ELF-1 (cell line): Measurements from ENCODE around the gene CSTA.

Experiments used
- DNase-seq: peaks from one replicate; pipeline ENCODE4 v3.0.0-alpha.2; 2016; ENCODE audit warnings: low read depth, low spot score

The CSTA gene, protein sequence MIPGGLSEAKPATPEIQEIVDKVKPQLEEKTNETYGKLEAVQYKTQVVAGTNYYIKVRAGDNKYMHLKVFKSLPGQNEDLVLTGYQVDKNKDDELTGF

DNA sequence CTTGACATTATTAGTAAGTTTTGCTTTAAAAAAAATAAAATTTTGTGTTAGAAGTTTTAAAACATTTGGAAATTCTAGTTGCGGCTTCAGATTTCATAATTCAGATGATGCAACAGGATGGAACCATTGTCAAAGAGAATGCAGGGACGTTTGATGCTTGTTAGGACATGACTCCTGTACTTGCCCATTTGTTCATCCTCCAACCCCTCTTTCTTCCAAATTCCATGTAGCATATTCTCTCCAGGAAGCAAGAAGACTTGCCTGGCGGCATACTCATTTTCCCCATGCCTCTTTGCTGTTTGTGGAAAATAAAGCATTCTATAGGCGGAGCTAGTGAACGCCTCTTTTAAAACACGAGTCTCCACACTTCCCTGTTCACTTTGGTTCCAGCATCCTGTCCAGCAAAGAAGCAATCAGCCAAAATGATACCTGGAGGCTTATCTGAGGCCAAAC is at the start of gene CSTA:
TSS of gene CSTA (plus strand) at position 378 of the 453 bp plus-strand sequence. CDS start at position 423, 45 bp downstream.
- DNase-seq, result no peak

DNA sequence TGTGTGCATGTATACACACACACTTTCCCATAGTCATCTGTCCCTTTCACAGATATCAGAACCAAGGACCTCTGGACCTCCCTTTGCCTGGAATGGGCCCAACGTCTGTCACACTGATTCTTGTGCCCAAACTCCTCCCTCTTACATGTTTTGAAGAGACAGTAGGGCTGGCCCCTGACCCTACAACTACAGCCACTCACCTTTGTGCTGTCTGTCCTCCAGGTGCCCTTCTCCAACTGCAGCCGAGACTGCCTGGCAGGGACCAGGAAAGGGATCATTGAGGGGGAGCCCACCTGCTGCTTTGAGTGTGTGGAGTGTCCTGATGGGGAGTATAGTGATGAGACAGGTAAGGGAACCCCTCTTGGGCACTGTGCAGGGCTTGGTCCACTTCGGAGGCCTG is 43.2 kb upstream of the CSTA start:
- no peak for DNase-seq

DNA sequence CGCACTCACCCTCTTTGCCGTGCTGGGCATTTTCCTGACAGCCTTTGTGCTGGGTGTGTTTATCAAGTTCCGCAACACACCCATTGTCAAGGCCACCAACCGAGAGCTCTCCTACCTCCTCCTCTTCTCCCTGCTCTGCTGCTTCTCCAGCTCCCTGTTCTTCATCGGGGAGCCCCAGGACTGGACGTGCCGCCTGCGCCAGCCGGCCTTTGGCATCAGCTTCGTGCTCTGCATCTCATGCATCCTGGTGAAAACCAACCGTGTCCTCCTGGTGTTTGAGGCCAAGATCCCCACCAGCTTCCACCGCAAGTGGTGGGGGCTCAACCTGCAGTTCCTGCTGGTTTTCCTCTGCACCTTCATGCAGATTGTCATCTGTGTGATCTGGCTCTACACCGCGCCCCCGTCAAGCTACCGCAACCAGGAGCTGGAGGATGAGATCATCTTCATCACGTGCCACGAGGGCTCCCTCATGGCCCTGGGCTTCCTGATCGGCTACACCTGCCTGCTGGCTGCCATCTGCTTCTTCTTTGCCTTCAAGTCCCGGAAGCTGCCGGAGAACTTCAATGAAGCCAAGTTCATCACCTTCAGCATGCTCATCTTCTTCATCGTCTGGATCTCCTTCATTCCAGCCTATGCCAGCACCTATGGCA is 41.1 kb upstream of the CSTA start:
- no peak for DNase-seq

DNA sequence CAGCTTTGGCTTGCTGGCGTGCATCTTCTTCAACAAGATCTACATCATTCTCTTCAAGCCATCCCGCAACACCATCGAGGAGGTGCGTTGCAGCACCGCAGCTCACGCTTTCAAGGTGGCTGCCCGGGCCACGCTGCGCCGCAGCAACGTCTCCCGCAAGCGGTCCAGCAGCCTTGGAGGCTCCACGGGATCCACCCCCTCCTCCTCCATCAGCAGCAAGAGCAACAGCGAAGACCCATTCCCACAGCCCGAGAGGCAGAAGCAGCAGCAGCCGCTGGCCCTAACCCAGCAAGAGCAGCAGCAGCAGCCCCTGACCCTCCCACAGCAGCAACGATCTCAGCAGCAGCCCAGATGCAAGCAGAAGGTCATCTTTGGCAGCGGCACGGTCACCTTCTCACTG is 40.6 kb upstream of the CSTA start:
- no peak for DNase-seq

DNA sequence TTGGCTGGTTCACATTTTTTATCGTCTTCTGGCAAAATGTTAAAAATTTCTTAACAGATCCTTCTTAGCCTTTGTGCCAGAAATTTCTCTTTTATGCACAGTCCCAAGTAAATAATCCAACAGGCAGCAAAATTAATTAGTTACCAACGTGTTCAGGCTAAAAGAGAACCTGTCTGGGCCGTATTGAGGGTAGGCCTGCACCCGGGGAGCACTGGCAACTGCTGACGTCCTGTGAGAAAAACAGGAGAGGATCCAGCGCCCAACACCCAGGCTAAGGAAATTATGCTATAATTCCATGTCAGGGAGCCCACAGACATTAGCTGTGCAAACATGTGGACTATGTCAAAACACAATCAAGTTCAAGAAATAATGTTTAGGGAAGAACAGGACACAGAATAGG is 30.7 kb upstream of the CSTA start:
- DNase-seq, result no peak

DNA sequence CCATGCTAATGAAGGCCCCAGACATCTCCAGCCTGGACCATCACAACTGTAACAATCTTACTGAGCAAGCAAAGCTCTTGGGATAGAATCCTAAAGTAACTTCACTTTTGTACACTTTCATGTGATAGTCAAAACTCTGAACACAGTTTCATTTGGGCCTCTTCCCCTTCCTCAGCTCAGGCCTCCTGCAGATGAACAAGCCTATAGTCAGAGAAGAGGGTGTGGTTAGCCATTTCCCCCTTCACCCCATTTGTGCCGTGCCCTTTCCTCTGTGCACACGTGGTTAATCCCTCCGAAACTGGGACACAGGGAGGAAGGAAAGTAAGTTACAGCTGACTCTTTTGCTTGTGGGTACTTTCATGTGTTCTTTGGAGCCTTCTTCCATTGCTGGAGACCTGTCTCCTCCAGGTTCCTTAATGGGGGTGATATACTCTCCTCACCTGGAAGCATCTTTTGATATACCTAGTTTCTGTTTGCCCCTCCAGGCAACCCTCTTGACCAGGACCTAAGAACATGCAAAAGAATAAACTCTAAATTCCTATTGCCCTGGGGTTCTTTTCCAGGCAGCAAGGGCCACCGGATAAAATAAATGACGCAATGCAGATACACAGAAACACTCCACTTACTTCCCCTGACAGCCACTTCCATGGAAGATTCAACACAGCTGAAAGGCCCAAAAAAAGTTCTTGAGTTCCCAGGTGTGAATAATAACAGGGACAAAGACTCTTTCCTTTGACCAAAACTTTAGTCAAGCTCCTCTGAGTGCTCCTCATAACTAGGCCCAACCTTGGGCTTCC is 29.6 kb upstream of the CSTA start:
- DNase-seq, result no peak

DNA sequence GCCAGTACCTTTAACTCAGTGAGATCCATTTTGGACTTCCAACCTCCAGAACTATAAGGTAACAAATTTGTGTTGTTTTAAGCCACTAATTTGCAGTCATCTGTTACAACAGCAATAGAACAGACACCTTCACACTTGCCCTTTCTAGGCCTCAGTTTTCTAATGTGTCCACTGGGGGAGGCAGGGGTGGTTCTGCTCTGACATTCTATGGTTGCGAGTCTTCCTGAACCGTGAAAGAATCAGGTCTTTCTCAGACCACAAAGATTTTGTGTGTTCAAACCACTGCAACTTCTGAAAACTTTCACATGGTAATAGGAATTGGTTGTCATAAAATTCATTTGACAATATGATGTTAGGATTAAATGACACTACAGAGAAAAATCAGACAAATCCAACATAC is 26.8 kb upstream of the CSTA start:
- DNase-seq, result no peak

DNA sequence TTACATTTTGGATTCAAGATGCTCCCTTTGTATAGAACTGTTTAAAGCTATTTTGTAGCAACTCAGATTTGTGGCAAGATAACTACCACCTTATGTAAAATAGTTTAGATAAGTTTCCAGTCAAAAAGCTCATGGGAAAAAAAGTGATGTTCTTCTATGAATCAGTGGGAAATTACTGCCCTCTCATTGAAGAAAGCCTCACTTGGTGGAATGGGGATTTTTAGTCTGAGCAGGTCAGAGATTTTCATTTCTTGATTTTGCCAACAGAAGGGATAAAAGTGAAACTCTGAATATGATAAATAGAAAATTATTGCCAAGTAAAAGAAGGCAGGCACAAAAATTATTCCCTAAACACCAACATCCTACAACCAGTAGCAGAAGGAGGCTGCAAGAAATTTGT is 25.8 kb upstream of the CSTA start:
- DNase-seq, result no peak

DNA sequence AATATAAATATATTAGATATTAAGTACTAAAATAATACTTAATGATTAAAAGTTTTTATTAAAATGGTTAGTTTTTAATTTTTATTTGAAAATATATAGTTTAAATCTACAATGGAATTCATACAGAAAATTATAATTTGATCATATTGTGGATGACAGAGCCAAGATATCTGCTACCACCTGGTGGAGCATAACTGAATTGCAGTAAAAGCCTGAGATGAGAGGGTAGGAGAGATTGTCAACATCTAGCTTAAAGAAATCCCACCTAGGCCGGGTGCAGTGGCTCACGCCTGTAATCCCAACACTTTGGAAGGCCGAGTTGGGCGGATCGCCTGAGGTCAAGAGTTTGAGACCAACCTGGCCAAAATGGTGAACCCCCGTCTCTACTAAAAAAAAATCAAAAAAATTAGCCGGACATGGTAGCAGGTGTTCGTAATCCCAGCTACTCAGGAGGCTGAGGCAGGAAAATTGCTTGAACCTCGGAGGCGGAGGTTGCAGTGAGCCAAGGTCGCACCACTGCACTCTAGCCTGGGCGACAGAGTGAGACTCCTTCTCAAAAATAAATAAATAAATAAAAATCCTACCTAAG is 25.1 kb upstream of the CSTA start:
- DNase-seq, result peak; percentile 22

DNA sequence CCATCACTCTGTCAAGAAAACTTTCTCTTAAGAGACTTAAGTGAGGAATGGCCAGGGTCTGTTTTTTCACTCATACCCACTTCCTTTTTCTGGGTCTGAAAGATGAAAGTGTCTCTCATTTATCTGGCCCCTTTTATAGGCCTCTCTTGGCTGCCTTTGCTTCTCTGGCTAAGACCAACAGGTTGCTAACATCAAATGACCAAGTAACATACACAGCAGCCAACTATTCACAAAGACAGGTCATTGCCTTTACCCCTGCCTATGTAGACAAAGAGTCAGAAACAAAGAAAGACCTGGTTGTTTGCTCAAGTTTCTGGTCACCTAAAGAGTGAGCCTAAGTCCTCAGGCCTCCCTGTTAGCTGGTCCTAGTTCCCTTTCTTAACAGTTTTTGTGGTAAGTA is 24.0 kb upstream of the CSTA start:
- DNase-seq, result no peak

DNA sequence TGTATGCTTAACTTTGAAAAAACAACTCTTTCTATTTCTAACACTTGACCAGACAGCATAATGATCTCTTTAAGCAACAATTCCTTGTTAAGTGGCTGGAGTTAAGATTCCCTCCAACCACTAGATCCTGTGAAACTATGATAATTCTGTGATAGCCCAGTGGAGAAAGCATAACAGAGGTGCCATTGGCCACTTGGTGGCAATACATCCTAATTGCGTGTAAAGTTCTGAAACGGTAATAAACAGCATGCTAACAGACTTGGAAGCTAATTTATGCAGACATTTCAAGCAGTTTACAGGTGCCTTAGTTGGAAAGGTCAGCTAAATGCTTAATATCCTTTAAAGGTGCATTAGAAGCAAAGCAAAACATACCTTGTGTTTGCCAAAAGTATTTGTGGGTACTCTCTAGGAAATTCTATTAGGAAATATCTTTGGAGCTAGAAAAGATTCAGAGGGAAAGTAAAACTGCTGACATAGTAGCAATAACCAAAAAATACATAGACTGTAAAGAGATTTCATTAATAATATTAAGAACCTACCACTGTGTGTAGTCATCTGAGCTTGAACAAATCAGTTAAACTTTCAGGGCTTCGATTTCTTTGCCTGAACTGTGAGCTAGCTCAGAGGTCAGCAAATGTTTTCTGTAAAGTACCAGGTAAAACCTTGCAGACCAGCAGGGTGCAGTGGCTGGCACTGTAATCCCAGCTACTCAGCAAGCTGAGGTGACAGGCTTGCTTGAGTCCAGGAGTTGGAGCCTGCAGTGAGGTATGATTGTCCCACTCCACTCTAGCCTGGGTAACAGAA is 19.0 kb upstream of the CSTA start:
- DNase-seq, result peak; percentile 30

DNA sequence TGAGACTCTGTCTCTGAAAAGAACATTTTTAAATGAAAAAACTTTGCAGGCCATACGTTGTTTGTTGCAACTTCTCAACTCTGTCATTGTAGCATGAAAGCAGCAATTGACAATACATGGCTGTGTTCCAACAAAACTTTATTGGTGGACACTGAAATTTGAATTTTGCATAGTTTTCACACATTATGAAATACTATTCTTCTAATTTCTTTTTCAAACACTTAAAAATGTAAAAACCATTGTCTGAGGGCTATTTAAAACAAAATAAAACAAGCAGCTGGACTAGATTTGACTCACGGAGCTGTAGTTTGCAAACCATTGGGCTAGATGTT is 18.5 kb upstream of the CSTA start:
- DNase-seq, result no peak

DNA sequence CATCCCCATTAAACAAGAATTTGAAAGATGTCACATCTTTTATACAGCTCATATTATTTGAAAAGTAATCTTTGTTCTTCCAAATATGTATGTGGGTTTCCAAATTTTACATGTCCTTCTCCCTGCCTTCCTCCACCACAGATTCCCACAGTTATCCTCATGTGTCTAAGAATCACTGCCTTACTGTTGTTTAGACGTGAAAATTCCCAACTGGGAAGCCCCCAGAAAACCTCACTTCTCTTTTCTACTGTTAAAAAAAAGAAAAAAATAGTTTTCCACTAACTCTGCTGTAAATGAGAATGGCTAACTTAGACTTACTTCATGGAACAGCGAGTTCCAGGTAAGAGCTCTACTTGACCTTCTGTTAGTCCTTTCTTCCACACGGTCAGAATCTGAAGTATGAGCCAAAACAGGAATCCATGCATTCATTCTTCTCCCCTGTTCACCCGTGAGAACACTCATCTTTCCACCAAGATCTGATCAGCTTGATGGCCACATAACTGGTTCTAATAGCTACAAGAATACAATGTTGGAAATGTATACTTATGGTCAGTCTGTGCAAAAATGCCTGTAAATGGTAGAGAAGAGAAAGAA is 17.9 kb upstream of the CSTA start:
- DNase-seq, result no peak

DNA sequence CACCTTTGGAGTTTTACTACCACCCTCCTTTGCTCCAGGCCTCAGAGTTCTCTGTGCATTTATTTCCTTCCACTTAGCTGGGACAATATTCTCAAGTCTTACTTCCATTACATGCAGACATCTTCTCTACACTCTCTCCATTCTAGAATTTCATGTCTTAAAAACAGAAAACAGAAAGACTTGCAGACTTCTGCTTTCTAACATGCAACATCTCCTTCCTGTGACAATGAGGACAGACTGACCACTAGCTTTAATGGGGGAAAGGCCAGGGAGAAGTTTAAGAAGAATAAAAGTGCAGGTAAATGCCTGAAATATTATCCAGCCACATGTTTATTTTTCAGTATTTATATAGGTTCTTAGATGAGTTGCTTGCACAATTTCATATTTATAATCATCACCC is 17.1 kb upstream of the CSTA start:
- DNase-seq, result no peak

DNA sequence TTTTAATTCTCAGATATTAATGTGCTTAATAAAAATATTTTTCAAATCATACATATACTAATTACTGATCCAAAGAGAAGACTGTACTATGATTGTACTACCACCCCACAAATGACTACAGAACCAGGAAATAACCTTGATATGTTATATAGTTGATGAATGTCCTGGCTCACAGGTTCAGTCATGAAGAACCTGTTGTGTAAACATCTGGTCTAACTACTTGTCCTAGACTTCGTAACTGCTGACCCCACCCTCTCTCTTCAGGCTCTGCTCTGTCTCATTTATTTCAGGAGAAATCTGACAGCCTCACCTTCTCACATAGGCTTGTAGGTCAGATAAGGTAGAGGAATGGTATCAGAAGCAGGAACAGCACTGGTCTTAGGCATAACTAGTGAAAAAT is 14.7 kb upstream of the CSTA start:
- DNase-seq, result no peak

DNA sequence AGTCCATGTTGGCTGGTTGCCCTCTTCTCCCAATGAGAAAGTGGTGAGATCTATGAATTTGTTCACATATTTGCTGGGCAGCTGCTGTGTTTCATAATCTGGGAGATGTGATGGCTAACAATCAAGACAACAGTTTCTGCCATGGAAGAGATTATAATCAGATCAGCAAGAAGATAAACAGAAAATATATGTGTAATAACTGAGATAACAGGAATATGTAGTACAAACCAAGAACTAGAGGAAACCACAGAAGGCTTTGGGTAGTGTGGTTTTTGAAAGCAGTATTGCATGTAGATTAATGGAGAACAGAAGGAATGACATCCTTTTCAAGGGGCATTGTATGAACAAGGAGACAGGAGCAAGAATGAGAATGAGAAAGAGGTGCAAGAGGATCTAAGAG is 12.2 kb upstream of the CSTA start:
- no peak for DNase-seq

DNA sequence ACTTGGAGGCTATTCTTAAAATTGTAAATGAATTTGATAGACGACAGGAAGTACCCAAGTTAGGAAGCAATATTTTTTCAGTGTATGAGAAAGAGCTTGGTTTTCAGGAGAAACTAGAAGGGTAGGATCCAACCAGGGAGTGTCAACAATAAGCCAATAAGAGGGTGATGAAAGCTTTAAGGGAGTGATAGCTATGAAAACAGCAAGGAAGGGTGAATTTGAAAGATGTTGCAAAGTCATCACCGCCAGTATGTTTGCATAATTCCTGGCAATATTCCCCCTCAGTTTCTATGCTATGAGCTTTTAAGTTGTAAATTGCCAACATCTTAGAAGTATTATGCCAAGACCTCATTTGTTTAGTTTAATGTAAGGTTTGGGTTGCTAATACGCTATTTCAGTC is 11.8 kb upstream of the CSTA start:
- DNase-seq, result no peak

DNA sequence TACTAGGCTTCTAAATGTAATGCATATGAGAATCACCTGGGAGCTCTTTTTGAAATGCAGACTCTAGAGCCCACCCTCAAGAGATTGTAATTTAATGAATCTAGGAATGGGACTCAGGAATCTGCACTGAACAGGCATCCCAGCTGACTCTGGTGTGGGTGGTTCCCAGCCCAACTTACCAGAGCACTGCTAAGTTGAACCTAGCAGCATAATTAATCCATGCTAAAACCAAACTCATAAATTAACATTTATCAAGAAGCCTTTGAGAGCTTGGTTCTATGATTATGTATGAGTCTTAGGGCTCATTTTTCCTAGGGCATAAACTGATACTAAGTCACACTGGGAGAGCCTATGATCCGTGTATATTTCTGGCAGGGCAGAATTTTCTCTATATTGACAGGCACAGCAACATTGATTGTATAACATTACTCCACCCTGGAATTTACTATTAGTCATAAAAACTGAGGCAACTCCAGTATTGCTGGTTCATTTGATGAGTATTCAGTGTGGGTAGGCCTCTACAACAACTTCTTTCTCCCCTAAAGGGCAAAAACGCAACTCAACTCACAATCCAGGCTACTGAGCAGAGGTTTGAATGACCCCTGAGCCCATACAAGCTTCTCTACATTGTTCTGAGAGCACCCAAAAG is 10.7 kb upstream of the CSTA start:
- DNase-seq, result no peak

DNA sequence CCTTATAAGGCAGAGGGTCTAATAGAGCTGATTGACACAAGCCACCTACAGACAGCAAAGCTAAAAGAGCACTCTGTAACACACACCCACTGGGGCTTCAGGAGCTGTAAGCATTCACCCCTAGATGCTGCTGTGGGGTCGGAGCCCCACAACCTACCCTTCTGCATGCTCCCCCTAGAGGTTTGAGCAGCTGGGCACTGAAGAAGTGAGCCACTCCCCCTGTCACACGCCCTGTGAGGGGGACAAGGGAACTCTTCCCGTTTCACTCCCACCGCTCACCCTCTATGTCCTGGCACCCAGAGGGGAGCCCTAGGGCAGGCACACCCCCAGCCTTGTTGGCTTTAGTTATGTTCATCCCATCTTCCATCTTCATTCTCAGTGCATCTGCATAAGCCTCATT is 9.4 kb upstream of the CSTA start:
- peak; percentile 5 for DNase-seq

DNA sequence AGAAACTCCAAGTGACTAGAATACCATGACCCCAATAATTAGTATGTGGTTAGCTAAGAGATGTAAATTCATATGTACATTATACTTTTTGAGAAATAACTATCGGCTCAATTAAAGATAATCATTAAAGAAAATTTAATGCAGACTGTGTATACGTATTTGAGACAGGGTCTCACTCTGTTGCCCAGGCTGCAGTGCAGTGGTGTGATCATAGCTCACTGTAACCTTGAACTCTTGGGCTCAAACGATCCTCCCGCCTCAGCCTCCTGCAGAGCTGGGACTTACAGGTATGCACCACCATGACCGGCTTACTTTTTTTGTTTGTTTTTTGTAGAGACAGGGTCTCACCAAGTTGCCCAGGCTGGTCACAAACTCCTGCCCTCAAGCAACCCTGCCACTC is 8.7 kb upstream of the CSTA start:
- no peak for DNase-seq

DNA sequence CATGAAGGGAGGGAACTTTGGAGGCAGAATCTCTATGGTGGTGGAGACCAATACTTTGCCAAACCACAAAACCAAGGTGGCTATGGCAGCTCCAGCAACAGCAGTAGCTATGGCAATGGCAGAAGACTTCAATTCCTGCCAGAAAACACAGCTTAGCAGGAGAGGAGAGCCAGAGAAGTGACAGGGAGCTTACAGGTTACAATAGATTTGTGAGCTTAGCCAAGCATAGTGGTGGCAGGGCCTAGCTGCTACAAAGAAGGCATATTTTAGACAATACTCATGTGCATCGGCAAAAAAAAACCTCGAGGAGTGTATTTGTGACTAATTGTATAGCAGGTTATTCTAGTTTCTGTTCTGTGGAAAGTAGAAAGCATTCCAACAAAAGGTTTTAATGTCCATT is 6.4 kb upstream of the CSTA start:
- no peak for DNase-seq
